Astrocyte of the cerebellum (primary cell): ENCODE results near the gene ALDH3B1.

Source experiments
- DNase-seq: peaks from one replicate; pipeline ENCODE4 v3.0.0-alpha.2; 2011; ENCODE audit warnings: low read depth
- H3K4me3 ChIP-seq: 2 replicates; pipeline ENCODE4 v1.5.1; 2011; ENCODE audit warnings: mild to moderate bottlenecking, low read depth, low read length, moderate library complexity
- CTCF ChIP-seq: IDR thresholded peaks from 2 replicates; pipeline ENCODE4 v1.5.1; 2012; ENCODE audit warnings: low read length, low read depth, moderate library complexity, mild to moderate bottlenecking; ENCODE audit errors: missing control alignments
- in situ Hi-C: cut with HindIII; loops from 2 replicates; pipeline ENCODE4 v1.10.0; 2017; ENCODE audit warnings: low sequenced_read_pairs

The ALDH3B1 gene

GRCh38 chr11:68038226-68038717, 28.1 kb downstream of the ALDH3B1 start:
- no peak for DNase-seq
- in situ Hi-C loops: no loop called here
- peak overlapping the region; percentile 57 for H3K4me3 ChIP-seq
- TF ChIP-seq CTCF: no peak

DNA sequence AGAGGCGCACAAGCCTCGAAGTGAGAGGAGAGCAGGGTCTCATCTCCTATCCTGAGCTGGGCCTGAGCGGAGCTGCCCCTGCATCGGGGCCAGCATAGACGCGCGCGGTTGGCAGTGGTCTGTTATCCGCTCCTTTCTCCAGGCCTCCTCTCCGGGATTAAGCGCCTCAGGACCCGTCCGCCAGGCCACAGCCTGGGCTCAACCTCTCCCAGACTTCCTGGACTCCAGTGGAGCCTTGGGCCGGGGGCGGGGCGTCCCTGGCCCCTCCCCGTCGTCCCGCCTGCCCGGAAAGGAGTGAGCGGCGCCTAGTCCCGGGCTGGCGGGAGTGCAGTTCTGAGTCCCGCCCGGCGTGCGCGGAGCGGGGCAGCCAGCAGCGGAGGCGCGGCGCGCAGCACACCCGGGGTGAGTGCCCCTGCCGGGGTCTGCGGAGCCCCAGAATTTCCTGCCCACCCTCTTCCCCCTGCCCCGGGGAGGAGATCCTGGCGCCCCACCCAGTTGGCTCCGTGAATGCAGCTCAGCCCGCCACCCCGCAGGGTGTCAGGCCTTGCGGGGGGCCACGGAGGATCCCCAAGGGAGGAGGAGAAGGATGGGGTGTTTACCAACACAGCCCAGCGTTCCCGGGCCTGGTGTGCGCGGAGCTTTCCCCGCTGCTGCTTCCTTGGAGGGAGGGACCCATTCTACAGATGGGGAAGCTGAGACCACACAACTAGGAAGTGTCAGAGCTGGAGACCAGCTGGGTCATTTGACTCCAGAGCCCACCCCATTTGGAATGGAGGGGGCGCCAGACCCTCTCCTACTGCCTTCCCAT, 28.8 kb downstream of the ALDH3B1 start, which contains the start of gene TCIRG1:
TCIRG1 (plus strand) TSS at position 308 of the 808 bp plus-strand sequence. CDS start 2,247 bp downstream, outside the sequence.
- H3K4me3 ChIP-seq: peak within 1 kb of the TSS; percentile 57
- no peak for TF ChIP-seq CTCF
- in situ Hi-C loops: no loop called here
- no peak for DNase-seq

GRCh38 chr11:68039526-68040086, 29.5 kb downstream of the ALDH3B1 start:
- in situ Hi-C loops: no loop called here
- DNase-seq: no peak
- H3K4me3 ChIP-seq: peak overlapping the region; percentile 57
- TF ChIP-seq CTCF: no peak

- no peak for DNase-seq
- in situ Hi-C loops: no loop called here
- no peak for TF ChIP-seq CTCF
- peak overlapping the region; percentile 21 for H3K4me3 ChIP-seq
These were observed 30.2 kb downstream of the ALDH3B1 start for GRCh38 chr11:68040101-68040956.

DNA sequence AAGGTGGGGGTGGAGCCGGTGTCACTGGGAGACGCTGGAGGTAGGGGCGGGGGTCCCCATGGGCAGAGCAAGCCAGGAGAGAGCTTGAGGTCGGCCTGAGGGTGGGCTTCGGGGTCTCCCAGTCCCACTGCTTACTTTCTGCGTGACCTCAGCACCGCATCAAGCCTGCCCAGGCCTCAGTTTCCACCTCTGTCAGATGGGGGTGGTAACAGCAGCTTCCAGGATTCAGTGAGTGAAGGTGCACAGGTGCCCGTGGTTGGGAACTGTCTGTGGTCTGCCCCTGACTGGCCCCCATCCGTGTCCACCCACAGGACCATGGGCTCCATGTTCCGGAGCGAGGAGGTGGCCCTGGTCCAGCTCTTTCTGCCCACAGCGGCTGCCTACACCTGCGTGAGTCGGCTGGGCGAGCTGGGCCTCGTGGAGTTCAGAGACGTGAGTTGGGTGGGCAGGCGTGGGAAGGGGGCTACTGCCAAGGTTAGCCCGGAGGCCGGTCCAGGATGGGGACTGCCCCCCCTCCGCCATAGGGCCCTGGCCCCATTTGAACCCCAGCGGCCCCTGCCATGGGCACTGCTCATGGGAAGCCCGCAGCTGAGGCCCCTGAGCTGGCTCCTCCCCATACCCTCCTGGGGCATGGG, 30.9 kb downstream of the ALDH3B1 start:
- no peak for DNase-seq
- in situ Hi-C loops: no loop called here
- H3K4me3 ChIP-seq: peak overlapping the region; percentile 21
- TF ChIP-seq CTCF: no peak

DNA sequence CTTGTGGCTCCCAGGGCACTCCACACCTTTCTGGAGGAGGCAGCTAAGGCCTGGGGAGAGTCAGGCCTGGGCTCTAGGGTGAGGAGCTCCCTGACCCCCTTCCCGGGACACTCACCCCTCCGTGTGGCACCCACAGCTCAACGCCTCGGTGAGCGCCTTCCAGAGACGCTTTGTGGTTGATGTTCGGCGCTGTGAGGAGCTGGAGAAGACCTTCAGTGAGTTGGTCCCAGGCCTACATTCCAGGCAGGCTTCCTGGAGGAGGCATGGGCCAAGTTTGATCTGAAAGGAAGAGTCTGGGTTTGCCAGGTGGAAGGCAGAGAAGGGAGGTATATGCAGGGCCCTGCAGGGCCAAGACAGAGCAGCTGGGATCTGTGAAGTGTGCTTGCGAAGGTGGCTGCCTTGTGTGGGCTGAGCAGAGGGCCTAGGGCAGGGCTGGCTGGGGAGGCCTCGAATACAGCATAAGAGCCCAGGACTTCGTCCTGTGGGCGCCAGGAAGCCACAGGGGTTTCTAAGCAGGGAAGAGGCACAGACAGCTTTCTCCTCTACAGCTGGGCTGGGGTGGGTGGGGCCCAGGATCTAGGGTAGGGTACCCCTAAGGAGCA, 31.6 kb downstream of the ALDH3B1 start:
- in situ Hi-C loops: no loop called here
- H3K4me3 ChIP-seq: no peak overlapping the region
- no peak for DNase-seq
- no peak for TF ChIP-seq CTCF
